ENCODE measurements around the gene PTPRN2. TPM values are rescaled to one million over a fixed set of nuclear protein-coding genes. Genes with fewer than 3 reads are reported as not detected.
"Not testable (repeated sequence)": the region's sequence is repeated elsewhere in the genome, so short reads cannot be mapped to it uniquely, and the experiment has no call there.

PTPRN2 gene
- total RNA-seq, result 0.35 and 1.2 TPM in 2 replicates

GRCh38 chr7:158587162-158588084 lies at the start of gene PTPRN2:
Gene PTPRN2, minus strand, starts transcription at chr7:158587823.
- DNase-seq (ENCODE audit: low read depth), result no peak

- no peak for DNase-seq (ENCODE audit: low read depth)
These were observed 45.7 kb upstream of the PTPRN2 start for GRCh38 chr7:158633055-158633956.

- no peak for DNase-seq (ENCODE audit: low read depth)
These were observed 44.1 kb upstream of the PTPRN2 start for GRCh38 chr7:158631574-158632195.

- DNase-seq (ENCODE audit: low read depth), result not testable (repeated sequence)
These were observed 38.7 kb upstream of the PTPRN2 start for GRCh38 chr7:158626289-158626688.

- DNase-seq (ENCODE audit: low read depth), result no peak
These were observed 35.6 kb upstream of the PTPRN2 start for GRCh38 chr7:158623241-158623640.

GRCh38 chr7:158620839-158621441 lies 33.3 kb upstream of the PTPRN2 start:
- DNase-seq (ENCODE audit: low read depth), result no peak

GRCh38 chr7:158620418-158620817 lies 32.8 kb upstream of the PTPRN2 start:
- no peak for DNase-seq (ENCODE audit: low read depth)

GRCh38 chr7:158618745-158619140 lies 31.1 kb upstream of the PTPRN2 start:
- DNase-seq (ENCODE audit: low read depth), result no peak

GRCh38 chr7:158617737-158618128 lies 30.1 kb upstream of the PTPRN2 start:
- peak; percentile 2 for DNase-seq (ENCODE audit: low read depth)

- DNase-seq (ENCODE audit: low read depth), result no peak
These were observed 28.4 kb upstream of the PTPRN2 start for GRCh38 chr7:158616050-158616449.

GRCh38 chr7:158614700-158615099 lies 27.1 kb upstream of the PTPRN2 start:
- DNase-seq (ENCODE audit: low read depth), result peak; percentile 34

- peak; percentile 39 for DNase-seq (ENCODE audit: low read depth)
These were observed 25.9 kb upstream of the PTPRN2 start for GRCh38 chr7:158613481-158613880.

GRCh38 chr7:158612546-158612945 lies 24.9 kb upstream of the PTPRN2 start:
- no peak for DNase-seq (ENCODE audit: low read depth)

GRCh38 chr7:158611541-158611940 lies 23.9 kb upstream of the PTPRN2 start:
- DNase-seq (ENCODE audit: low read depth), result no peak

GRCh38 chr7:158609313-158609974 lies 21.8 kb upstream of the PTPRN2 start:
- DNase-seq (ENCODE audit: low read depth), result no peak

GRCh38 chr7:158607563-158607962 lies 19.9 kb upstream of the PTPRN2 start:
- DNase-seq (ENCODE audit: low read depth), result no peak

- no peak for DNase-seq (ENCODE audit: low read depth)
These were observed 19.2 kb upstream of the PTPRN2 start for GRCh38 chr7:158606671-158607424.

- DNase-seq (ENCODE audit: low read depth), result no peak
These were observed 18.5 kb upstream of the PTPRN2 start for GRCh38 chr7:158606129-158606528.

- no peak for DNase-seq (ENCODE audit: low read depth)
These were observed 16.4 kb upstream of the PTPRN2 start for GRCh38 chr7:158603773-158604755.
